Upper lobe of left lung (tissue), 4 donors: Measurements from ENCODE around the gene MANEAL.

Source experiments
- EP300 ChIP-seq, 4 donors: sonication (generic); formaldehyde crosslinking; IDR thresholded peaks; one replicate each; pipeline ENCODE4 v1.5.1; 2017; ENCODE audit warnings: antibody characterized with exemption in 4 of 4, control low read depth in 2 of 4
- POLR2A ChIP-seq, 4 donors: fragments of 450-650 bp; IDR thresholded peaks; one replicate each; pipeline ENCODE4 v1.5.1; 2016 to 2017; ENCODE audit warnings: antibody characterized with exemption in 4 of 4, mild to moderate bottlenecking in 2 of 4

DNA sequence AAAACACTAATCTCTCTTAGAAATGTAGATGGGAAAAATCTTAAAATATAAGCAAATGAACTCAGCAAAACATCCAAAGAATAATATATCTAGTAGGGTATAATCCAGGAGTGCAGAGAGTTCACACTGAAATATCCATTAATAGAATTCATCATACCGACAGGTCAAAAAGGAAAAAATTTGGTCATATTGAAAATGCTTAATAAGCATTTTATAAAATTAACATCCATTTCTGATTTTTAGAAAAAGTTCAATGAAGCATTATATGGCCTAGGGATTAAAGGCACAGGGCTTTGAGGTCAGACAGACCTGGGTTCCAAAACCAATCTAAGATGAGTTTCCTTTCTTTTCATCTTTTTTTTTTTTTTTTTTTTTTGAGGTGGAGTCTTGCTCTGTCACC lies 45.1 kb upstream of the MANEAL start:
- TF ChIP-seq EP300 (IDR thresholded peaks at IDR 0.05) (no peak), POLR2A (IDR thresholded peaks at IDR 0.05) (no peak)
